ENCODE measurements around the gene TMEM240.
"Not testable (repeated sequence)": the region's sequence is repeated elsewhere in the genome, so short reads cannot be mapped to it uniquely, and the experiment has no call there.

The TMEM240 gene

GRCh38 chr1:1556961-1557360, 16.5 kb upstream of the TMEM240 start:
- not testable (repeated sequence) for DNase-seq

- no peak for DNase-seq
These were observed 16.1 kb upstream of the TMEM240 start for GRCh38 chr1:1556505-1556904.

- no peak for DNase-seq
These were observed 14.8 kb upstream of the TMEM240 start for GRCh38 chr1:1554926-1555915.

- DNase-seq = no peak
These were observed 14.1 kb upstream of the TMEM240 start for GRCh38 chr1:1554550-1554925.

GRCh38 chr1:1553821-1554494, 13.5 kb upstream of the TMEM240 start:
- DNase-seq = no peak

- DNase-seq = no peak
These were observed 11.8 kb upstream of the TMEM240 start for GRCh38 chr1:1552263-1552639.

GRCh38 chr1:1551524-1552262, 11.3 kb upstream of the TMEM240 start:
- no peak for DNase-seq

GRCh38 chr1:1550591-1551432, 10.4 kb upstream of the TMEM240 start:
- no peak for DNase-seq

GRCh38 chr1:1550087-1550486, 9.7 kb upstream of the TMEM240 start:
- DNase-seq = no peak

GRCh38 chr1:1548591-1548990, 8.2 kb upstream of the TMEM240 start:
- no peak for DNase-seq

GRCh38 chr1:1547476-1547875, 7.1 kb upstream of the TMEM240 start:
- no peak for DNase-seq

- DNase-seq = no peak
These were observed 6.6 kb upstream of the TMEM240 start for GRCh38 chr1:1547011-1547410.

GRCh38 chr1:1545946-1546737, 5.7 kb upstream of the TMEM240 start:
- no peak for DNase-seq

- DNase-seq = no peak
These were observed 4.1 kb upstream of the TMEM240 start for GRCh38 chr1:1544544-1544943.

- DNase-seq = no peak
These were observed 3.3 kb upstream of the TMEM240 start for GRCh38 chr1:1543706-1544099.

GRCh38 chr1:1542766-1543705, 2.6 kb upstream of the TMEM240 start:
- DNase-seq = no peak

- DNase-seq = no peak
These were observed 1.7 kb upstream of the TMEM240 start for GRCh38 chr1:1541956-1542765.

- no peak for DNase-seq
These were observed 599 bp upstream of the TMEM240 start for GRCh38 chr1:1540818-1541628.
